Activated naive CD4-positive, alpha-beta T cell treated with anti-CD3 and anti-CD28 coated beads for 36 hours (primary cell): ENCODE results near the gene CD164L2. TPM values are rescaled to one million over a fixed set of nuclear protein-coding genes. Genes with fewer than 3 reads are reported as not detected.
A peak's percentile ranks its signal among the peaks of the same experiment; 100 is the strongest.

ENCODE experiments used
- CTCF ChIA-PET: fragments of 350-600 bp; sonication (Branson Sonifier 250); formaldehyde crosslinking; loops from one replicate; lab custom pipeline; 2021; ENCODE audit warnings: antibody characterized with exemption; lab: Charles Lee
- DNase-seq: peaks from one replicate; pipeline ENCODE4 v3.0.0-alpha.2; 2020
- H3K27ac Mint-ChIP-seq: one replicate; pipeline ENCODE4 v1.8.0; 2021; ENCODE audit warnings: mild to moderate bottlenecking, mixed read lengths
- H3K27me3 Mint-ChIP-seq: one replicate; pipeline ENCODE4 v1.8.0; 2021; ENCODE audit warnings: low read depth, mixed read lengths
- H3K36me3 Mint-ChIP-seq: one replicate; pipeline ENCODE4 v1.8.0; 2021; ENCODE audit warnings: low read depth, mixed read lengths
- H3K4me1 Mint-ChIP-seq: one replicate; pipeline ENCODE4 v1.8.0; 2021; ENCODE audit warnings: low read depth, mixed read lengths
- H3K4me3 Mint-ChIP-seq: one replicate; pipeline ENCODE4 v1.8.0; 2021; ENCODE audit warnings: mild to moderate bottlenecking, moderate library complexity, mixed read lengths
- H3K9me3 Mint-ChIP-seq: one replicate; pipeline ENCODE4 v1.8.0; 2021; ENCODE audit warnings: mixed read lengths
- intact Hi-C: fragments of 100-400 bp; cut with micrococcal nuclease; formaldehyde crosslinking; loops from one replicate; pipeline ENCODE4 v1.15.1; 2023
- total RNA-seq, 2 experiments: library from RNA; stranded (reverse); gene quantifications; one replicate each; pipeline ENCODE4 v1.2.3, GENCODE V29; 2021

CD164L2 gene
- total RNA-seq, 2 experiments from 2014 or later = not detected

DNA sequence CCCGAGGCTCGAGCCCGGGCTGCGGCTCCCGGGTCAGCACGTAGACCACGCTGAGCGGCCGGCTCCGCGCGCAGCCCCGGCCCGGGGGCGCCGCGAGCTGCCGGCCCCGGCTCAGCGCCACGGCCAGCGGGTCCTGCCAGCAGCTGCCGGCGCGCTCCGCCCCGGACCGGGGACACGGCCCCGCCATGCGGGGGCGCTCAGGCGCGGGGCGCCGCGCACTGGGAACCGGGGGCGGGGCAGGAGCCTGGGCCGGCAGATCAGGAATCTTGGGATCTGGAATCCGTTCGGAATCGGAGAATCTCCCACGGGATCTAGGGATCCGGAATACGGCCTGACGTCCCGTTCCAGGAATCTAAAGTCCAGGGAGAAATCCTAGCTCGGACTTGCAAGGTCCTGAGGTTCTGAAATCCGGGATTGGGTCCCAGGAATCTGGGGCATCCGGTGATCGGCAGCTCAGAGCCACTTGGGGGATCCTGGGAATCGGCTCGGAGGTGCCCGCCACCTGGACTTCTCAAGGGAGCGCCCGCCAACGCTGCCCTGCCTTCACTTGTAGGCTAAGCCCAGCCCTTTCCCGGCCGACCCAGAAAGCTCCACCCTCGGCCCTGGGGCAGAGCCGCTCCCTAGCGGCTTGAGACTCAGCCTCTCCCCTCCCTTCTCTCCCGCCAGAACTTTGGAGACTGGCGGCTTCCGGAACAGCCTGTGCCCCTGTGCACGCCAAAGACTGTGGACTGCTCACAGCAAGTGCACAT, 16.5 kb downstream of the CD164L2 start, which contains the start of gene MAP3K6:
Gene MAP3K6, minus strand, starts transcription at position 551 of the 749 bp plus-strand sequence. Its CDS starts 364 bp downstream, at position 187.
- Mint-ChIP-seq H3K36me3 (no peaks in the 10 kb centered on the region), H3K4me3 (peak within 1 kb of the TSS; percentile 83), H3K27ac (no peak within 1 kb of the TSS), H3K4me1 (peaks cover 25% of the 10 kb centered on the region), H3K27me3 (no peaks in the 10 kb centered on the region), H3K9me3 (no peaks in the 10 kb centered on the region)
- CTCF ChIA-PET = interaction anchor here (0.6 to 2.2 kb wide), 9 partner anchors 9 to 296 kb away, joined by 3 to 14 read pairs (median 3); partner anchors contain the start of gene CD164L2
- DNase-seq = peak; percentile 72
- intact Hi-C loops = loop anchor here (2.0 kb wide), 1 partner anchor 44 kb away; the partner anchor contains the start of gene TMEM222

DNA sequence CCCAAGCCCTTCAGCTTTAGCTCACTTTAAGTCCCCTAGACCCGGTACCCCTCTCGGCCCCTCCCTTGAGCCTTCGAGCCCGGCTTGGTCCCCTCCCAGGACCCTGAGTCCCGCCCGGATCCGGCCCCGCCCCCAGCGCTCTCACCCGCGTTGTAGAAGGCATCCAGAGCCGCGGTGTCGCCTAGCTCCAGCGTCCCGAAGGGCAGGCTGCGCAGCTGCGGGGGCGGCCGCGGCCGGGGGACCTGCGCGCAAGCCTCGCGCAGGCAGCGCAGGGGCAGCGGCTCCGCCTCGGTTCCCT, 17.1 kb downstream of the CD164L2 start:
- H3K36me3 Mint-ChIP-seq = no peaks in the 10 kb centered on the region
- H3K27ac Mint-ChIP-seq = no peak overlapping the region
- CTCF ChIA-PET = interaction anchor here (0.6 to 2.2 kb wide), 10 partner anchors 9 to 297 kb away, joined by 3 to 14 read pairs (median 3); partner anchors contain the start of gene CD164L2
- H3K27me3 Mint-ChIP-seq = no peaks in the 10 kb centered on the region
- H3K9me3 Mint-ChIP-seq = no peaks in the 10 kb centered on the region
- H3K4me3 Mint-ChIP-seq = peak overlapping the region; percentile 83
- intact Hi-C loops = loop anchor here (2.0 kb wide), 1 partner anchor 43 kb away; the partner anchor contains the start of gene TMEM222
- peaks cover 25% of the 10 kb centered on the region for H3K4me1 Mint-ChIP-seq
- peak; percentile 80 for DNase-seq

DNA sequence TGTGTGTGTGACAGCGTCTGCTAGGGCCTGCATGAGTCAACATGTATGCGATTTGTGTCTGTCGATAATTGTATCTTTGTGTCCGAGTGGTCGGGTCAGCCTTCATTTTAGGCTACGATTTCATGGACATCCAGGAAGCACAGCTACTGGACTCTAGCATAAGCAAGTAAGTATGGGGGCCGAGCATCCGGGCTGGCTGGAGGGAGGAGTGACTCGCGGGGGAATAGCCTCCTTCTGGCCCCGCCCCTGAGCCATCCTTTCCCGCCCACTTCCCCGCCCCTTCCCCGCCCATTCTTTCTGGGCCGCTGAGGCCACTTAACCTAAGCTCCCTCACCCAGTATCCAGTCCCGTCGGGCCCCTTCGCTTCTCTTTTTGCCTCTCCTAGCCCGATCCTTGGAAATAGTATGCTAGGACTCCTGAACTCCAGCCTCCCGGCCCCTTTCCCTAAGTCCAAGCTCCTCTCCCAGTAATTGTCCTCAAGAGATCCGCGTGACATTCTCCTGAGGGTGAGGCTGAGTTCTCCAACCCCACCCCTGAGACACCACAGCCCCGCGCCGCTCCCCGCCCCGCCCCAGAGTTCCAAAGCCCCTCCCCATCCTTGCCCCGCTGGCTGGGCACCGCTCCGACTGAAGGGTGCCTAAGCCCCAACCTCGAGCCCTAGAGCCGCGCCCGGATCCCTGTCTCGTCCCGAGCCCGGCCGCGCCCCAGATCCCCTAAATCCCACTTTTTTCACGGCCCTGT, 17.6 kb downstream of the CD164L2 start:
- intact Hi-C loops = loop anchor here (2.0 kb wide), 1 partner anchor 43 kb away; the partner anchor contains the start of gene TMEM222
- CTCF ChIA-PET = interaction anchor here (0.9 to 2.2 kb wide), 9 partner anchors 8 to 243 kb away, joined by 3 to 14 read pairs (median 3); partner anchors contain the start of gene CD164L2

DNA sequence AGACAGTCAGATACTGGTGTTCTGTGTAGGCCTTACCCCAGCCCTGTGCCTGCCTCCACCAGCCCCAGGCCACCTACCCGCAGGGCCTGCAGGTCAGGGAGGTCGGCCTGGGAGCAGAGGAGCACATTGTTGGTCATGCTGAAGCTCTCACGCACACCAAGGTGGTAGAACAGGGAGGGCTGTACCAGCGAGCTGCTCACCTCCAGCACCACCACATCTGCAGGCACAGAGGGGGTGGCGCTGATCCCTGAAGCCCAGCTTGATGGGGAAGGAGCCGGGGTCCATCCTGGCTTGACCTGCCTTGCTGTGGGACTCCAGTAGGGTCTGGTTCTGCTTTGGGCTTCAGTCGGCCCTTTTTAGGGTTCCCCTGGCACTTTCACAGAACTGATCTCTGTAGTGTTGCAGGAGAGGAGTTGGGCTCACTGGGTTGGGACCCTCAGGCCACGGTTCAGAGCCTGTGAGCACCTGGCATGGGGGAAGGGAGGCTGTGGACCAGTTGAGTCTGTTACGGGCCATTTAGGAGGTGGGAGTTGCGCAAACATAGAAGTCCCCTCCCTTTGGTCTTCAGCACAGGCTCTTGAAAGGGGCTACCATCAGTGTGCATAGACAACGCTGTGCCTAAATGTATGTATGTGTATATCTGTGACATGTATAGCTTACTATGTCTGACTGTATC, 18.3 kb downstream of the CD164L2 start:
- DNase-seq = no peak

More for the DNA sequence above, 17.6 kb downstream of the CD164L2 start:
- Mint-ChIP-seq H3K4me3 (peak overlapping the region; percentile 83), H3K36me3 (no peaks in the 10 kb centered on the region), H3K4me1 (peaks cover 25% of the 10 kb centered on the region), H3K9me3 (no peaks in the 10 kb centered on the region), H3K27ac (peak overlapping the region; percentile 34), H3K27me3 (no peaks in the 10 kb centered on the region)
- peak; percentile 87 for DNase-seq

DNA sequence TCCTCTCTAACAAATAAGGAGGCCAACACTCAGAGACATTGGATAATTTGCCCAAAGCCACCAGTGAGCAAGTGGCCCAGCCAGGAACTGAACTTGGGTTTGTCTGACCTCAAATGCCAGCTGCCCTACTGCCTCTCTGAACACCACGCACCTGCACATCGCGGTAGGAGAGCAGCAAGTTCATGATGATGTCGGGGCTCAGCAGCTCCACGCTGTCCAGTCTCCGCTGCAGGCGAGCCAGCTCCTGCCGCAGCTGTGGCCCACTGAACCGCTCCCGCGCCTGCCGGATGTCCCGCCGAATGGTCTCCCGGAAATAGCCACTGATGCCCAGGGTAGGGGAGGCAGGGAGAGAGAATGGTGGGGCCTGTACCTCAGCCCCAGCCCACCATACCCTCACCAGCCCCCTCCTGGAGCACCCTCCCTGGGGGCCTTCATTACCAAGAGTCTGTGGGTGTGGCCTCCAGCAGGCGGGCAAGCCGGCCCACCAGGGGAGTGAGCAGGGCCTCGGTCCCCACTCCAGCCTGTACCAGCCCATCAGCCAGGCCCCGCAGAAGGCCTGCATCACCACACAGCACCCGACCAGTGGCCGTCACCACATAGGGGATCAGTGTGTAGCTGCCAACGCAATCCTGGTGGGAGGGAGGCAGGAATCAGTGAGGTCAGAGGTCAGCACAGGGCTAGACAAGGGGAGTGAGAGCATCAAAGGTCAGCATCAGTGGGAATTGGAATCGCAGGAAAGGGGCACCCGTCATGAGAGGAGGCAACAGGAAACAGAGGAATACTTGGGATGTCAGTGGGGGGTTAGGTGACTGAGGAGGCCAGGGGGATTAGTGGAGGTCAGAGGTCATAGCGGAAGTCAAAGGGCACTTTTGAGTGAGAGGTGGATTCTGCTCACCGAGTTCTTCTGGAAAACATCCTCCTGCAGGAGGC, 19.1 kb downstream of the CD164L2 start:
- H3K4me3 Mint-ChIP-seq = no peak overlapping the region
- no peak for DNase-seq
- no peaks in the 10 kb centered on the region for H3K36me3 Mint-ChIP-seq
- no peaks in the 10 kb centered on the region for H3K27me3 Mint-ChIP-seq
- peaks cover 28% of the 10 kb centered on the region for H3K4me1 Mint-ChIP-seq
- no peak overlapping the region for H3K27ac Mint-ChIP-seq
- H3K9me3 Mint-ChIP-seq = no peaks in the 10 kb centered on the region
- intact Hi-C loops = no loop called here
- CTCF ChIA-PET = no interaction called here

More for the DNA sequence above, 18.3 kb downstream of the CD164L2 start:
- Mint-ChIP-seq H3K4me1 (peaks cover 27% of the 10 kb centered on the region), H3K27ac (no peak overlapping the region), H3K36me3 (no peaks in the 10 kb centered on the region), H3K27me3 (no peaks in the 10 kb centered on the region), H3K4me3 (peak overlapping the region; percentile 83), H3K9me3 (no peaks in the 10 kb centered on the region)
- CTCF ChIA-PET = interaction anchor here (0.9 to 2.2 kb wide), 4 partner anchors 8 to 32 kb away, joined by 3 to 14 read pairs (median 4); no protein-coding TSS in a partner anchor
- intact Hi-C loops = no loop called here

DNA sequence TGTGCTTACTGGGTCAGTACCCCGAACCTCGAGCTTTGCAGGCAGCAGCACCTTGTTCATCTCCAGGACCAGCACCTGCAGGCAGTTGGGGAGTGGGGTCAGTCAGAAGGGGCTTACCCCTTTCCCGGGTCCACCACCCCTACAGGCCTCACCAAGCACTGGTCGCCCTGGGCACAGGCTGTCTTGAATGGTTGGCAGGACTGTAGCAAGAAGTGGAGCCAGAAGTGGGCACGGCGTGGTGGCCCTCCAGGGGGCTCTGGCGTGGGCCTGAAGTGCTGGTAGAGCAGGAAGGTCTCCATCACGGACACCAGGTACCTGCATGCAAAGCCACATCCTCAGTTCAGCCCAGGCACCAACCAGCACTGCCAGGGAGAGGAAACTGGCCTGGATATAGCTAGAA, 21.6 kb downstream of the CD164L2 start:
- no peaks in the 10 kb centered on the region for H3K9me3 Mint-ChIP-seq
- H3K36me3 Mint-ChIP-seq = no peaks in the 10 kb centered on the region
- peaks cover 39% of the 10 kb centered on the region for H3K4me1 Mint-ChIP-seq
- no peaks in the 10 kb centered on the region for H3K27me3 Mint-ChIP-seq
- intact Hi-C loops = no loop called here
- H3K27ac Mint-ChIP-seq = no peak overlapping the region
- no peak for DNase-seq
- H3K4me3 Mint-ChIP-seq = no peak overlapping the region
- CTCF ChIA-PET = interaction anchor here (1.2 to 1.4 kb wide), 2 partner anchors 26 to 60 kb away, joined by 4 to 5 read pairs; no protein-coding TSS in a partner anchor

DNA sequence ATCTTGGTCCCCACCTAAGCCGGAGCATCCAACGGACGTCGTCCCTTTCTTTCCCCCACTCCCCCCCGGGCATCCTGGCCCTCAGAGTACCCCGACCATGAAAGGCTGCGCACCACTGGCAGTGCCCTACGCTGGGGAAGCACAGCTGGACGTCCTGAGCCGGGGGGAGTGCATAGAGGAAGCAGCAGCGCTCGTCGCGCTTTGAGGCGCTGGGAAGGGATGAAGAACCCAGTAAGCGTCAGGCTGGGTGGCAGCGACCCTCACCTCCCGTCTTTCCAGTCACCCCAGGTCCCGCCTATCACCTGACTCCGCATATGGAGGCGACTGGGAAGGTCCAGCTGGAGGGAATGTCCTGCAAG, 22.1 kb downstream of the CD164L2 start:
- no peak for DNase-seq
- H3K9me3 Mint-ChIP-seq = no peaks in the 10 kb centered on the region
- CTCF ChIA-PET = interaction anchor here (1.4 kb wide), 1 partner anchor 59 kb away, joined by 4 read pairs; no protein-coding TSS in a partner anchor
- H3K36me3 Mint-ChIP-seq = no peaks in the 10 kb centered on the region
- H3K27ac Mint-ChIP-seq = no peak overlapping the region
- H3K4me1 Mint-ChIP-seq = peaks cover 45% of the 10 kb centered on the region
- intact Hi-C loops = no loop called here
- H3K27me3 Mint-ChIP-seq = no peaks in the 10 kb centered on the region
- no peak overlapping the region for H3K4me3 Mint-ChIP-seq

DNA sequence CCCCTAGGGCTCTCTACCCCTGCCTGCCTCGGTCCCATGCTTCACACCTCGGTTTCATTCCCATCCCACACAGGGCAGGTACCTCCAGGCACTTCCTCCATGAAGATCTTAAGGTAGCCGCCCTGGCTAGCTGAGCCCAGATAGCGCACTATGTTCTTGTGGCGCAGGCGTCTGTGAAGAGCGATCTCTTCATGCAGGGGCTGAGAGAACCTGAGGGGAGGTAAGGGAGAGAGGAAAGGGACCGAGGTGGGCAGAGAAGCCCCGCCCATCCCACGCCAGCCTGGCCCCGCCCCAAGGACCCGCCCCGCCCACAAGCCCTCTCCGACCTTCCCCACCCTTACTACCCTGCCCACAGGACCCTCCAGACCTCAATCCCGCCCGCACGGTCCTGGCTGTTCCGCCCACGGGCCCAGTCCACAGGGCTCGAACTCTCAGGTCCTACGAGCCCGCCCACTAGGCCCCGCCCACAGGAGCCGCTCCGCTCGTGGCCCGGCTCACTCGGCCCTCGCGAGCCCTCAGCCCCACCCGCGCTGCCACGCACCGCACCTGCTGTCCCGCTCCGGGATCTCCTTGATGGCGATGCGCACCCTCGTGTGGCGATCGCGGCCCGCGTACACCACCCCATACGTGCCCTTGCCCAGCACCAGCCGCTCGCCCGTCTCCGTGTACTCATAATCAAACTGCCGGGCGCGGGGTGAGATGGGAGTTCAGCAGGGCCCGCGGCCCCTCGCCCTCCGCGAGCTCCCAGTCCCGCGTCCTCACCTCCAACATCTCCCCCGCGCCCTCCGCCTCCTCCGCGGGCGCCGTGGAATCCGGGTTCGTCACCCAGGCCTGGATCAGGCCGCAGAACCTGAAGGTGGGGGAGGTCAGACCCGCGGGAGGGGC, 22.7 kb downstream of the CD164L2 start:
- intact Hi-C loops = no loop called here
- Mint-ChIP-seq H3K27me3 (no peaks in the 10 kb centered on the region), H3K36me3 (no peaks in the 10 kb centered on the region), H3K4me3 (peak overlapping the region; percentile 63), H3K27ac (no peak overlapping the region), H3K4me1 (peaks cover 49% of the 10 kb centered on the region), H3K9me3 (no peaks in the 10 kb centered on the region)
- CTCF ChIA-PET = interaction anchor here (0.9 to 5.2 kb wide), 4 partner anchors 15 to 35 kb away, joined by 3 to 38 read pairs (median 4); no protein-coding TSS in a partner anchor
- peak; percentile 34 for DNase-seq

DNA sequence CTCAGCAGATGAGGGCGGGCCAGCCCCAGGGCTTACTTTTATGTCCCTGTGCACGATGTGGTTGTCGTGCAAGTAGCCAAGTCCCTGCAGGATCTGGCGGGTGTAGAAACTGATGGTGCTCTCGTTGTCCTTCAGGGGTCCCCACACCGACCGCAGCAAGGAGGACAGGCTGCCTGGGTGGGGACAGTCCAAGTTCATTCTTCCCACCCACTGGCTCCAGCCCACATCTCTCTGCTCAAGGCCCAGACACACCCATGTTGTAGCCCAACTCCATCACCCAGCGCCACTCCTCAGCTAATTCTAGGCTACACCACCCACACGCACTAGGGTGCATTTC, 23.3 kb downstream of the CD164L2 start:
- H3K27me3 Mint-ChIP-seq = no peaks in the 10 kb centered on the region
- intact Hi-C loops = no loop called here
- no peaks in the 10 kb centered on the region for H3K36me3 Mint-ChIP-seq
- H3K4me3 Mint-ChIP-seq = peak overlapping the region; percentile 63
- H3K9me3 Mint-ChIP-seq = no peaks in the 10 kb centered on the region
- CTCF ChIA-PET = interaction anchor here (0.9 to 5.2 kb wide), 4 partner anchors 14 to 36 kb away, joined by 3 to 38 read pairs (median 4); no protein-coding TSS in a partner anchor
- H3K4me1 Mint-ChIP-seq = peaks cover 45% of the 10 kb centered on the region
- DNase-seq = no peak
- no peak overlapping the region for H3K27ac Mint-ChIP-seq

DNA sequence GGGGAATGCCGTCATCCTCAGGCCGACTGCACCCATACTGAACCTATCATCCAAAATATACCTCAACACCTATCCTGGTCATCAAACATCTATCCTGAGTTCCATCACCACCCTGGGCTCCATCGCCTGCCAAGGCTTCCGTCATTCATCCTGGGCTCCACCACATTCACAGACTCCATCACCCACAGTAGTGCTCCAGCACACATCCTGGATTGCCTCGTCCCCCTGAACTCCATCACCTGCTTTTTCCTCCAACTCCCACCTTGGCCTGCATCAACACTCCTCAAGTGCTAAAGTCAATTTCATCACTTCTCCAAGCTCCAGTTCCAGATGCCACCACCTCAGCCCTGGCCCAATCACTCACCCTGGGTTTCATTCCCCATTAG, 24.2 kb downstream of the CD164L2 start:
- Mint-ChIP-seq H3K27me3 (no peaks in the 10 kb centered on the region), H3K4me1 (peaks cover 38% of the 10 kb centered on the region), H3K9me3 (no peaks in the 10 kb centered on the region), H3K27ac (no peak overlapping the region), H3K36me3 (no peaks in the 10 kb centered on the region), H3K4me3 (no peak overlapping the region)
- CTCF ChIA-PET = interaction anchor here (1.2 to 5.2 kb wide), 4 partner anchors 13 to 31 kb away, joined by 3 to 38 read pairs (median 11); no protein-coding TSS in a partner anchor
- no peak for DNase-seq
- intact Hi-C loops = no loop called here
